Uterus (tissue), 4 donors: ENCODE results near the gene CTNND2. TPM values are rescaled to one million over a fixed set of nuclear protein-coding genes. Genes with fewer than 3 reads are reported as not detected.
"Not testable (repeated sequence)": the region's sequence is repeated elsewhere in the genome, so short reads cannot be mapped to it uniquely, and the experiment has no call there.

Experiments
- DNase-seq, 2 donors: peaks; one replicate each; pipeline ENCODE4 v3.0.0-alpha.2; 2019 to 2020
- H3K27ac ChIP-seq, 2 donors: fragments of 200-600 bp; sonication (generic); 1 replicate in 1 of 2; 2 replicates in 1 of 2; pipeline ENCODE4 v1.5.1; 2016 to 2018
- H3K27me3 ChIP-seq, 2 donors: fragments of 200-600 bp; sonication (generic); one replicate each; pipeline ENCODE4 v1.5.1; 2018 to 2019; ENCODE audit warnings: control low read depth in 1 of 2
- H3K36me3 ChIP-seq, 2 donors: fragments of 200-600 bp; sonication (generic); one replicate each; pipeline ENCODE4 v1.5.1; 2019; ENCODE audit warnings: control low read depth in 1 of 2
- H3K4me1 ChIP-seq, 2 donors: fragments of 200-600 bp; sonication (generic); one replicate each; pipeline ENCODE4 v1.5.1; 2018 to 2019; ENCODE audit warnings: control low read depth in 1 of 2
- H3K4me3 ChIP-seq, 2 donors: fragments of 200-600 bp; sonication (generic); 1 replicate in 1 of 2; 2 replicates in 1 of 2; pipeline ENCODE4 v1.5.1; 2018 to 2019; ENCODE audit warnings: mild to moderate bottlenecking in 1 of 2
- H3K9me3 ChIP-seq, 2 donors: fragments of 200-600 bp; sonication (generic); one replicate each; pipeline ENCODE4 v1.5.1; 2019; ENCODE audit warnings: control low read depth in 1 of 2
- CTCF ChIP-seq, 4 experiments: fragments of 200-600 bp in 2 of 4; fragments of 450-650 bp in 2 of 4; sonication (generic) in 2 of 4; IDR thresholded peaks; one replicate each; pipeline ENCODE4 v1.5.1; 2016 to 2019; ENCODE audit warnings: antibody characterized with exemption in 4 of 4, mild to moderate bottlenecking in 2 of 4, moderate library complexity in 1 of 4
- POLR2A ChIP-seq, 2 donors: fragments of 450-650 bp; IDR thresholded peaks; one replicate each; pipeline ENCODE4 v1.6.1; 2016; ENCODE audit warnings: antibody characterized with exemption in 2 of 2, mild to moderate bottlenecking in 1 of 2, moderate library complexity in 1 of 2
- intact Hi-C: fragments of 100-400 bp; cut with DNase I; formaldehyde crosslinking; loops from one replicate; pipeline ENCODE4 v1.15.1; 2023; ENCODE audit warnings: low total_unique reads
- total RNA-seq, 4 donors: library from RNA; depleted of rRNA in 3 of 4; stranded (reverse); fragments of >200 nt in 3 of 4; gene quantifications; one replicate each; pipeline versions ENCODE4 v1.1.0 to v1.2.4, GENCODE V29; 2014 to 2023
- donor health status: DM: yes; HTN: yes; CAD: no.

Gene CTNND2
- total RNA-seq, 4 donors from 2014 or later, result 0.49 to 1.2 TPM; not detected in 2

GRCh38 chr5:11617080-11617479 is 287.2 kb downstream of the CTNND2 start:
- H3K9me3 ChIP-seq, result no peaks in the 10 kb centered on the region
- TF ChIP-seq CTCF (IDR thresholded peaks at IDR 0.05) (no peak), POLR2A (IDR thresholded peaks at IDR 0.05) (no peak)
- H3K4me1 ChIP-seq, result no peaks in the 10 kb centered on the region
- intact Hi-C loops, result no loop called here
- no peaks in the 10 kb centered on the region for H3K27me3 ChIP-seq
- H3K27ac ChIP-seq, result no peak overlapping the region
- H3K36me3 ChIP-seq, result no peaks in the 10 kb centered on the region
- no peak overlapping the region for H3K4me3 ChIP-seq
- no peak for DNase-seq

GRCh38 chr5:11616624-11617023 is 287.6 kb downstream of the CTNND2 start:
- H3K27ac ChIP-seq, H3K9me3 ChIP-seq, H3K4me3 ChIP-seq, intact Hi-C loops, H3K27me3 ChIP-seq, H3K36me3 ChIP-seq, H3K4me1 ChIP-seq, DNase-seq: not testable (repeated sequence)

- intact Hi-C loops, result no loop called here
- no peak for DNase-seq
- H3K36me3 ChIP-seq, result no peaks in the 10 kb centered on the region
- no peak for TF ChIP-seq POLR2A (IDR thresholded peaks at IDR 0.05)
- no peak for TF ChIP-seq CTCF (IDR thresholded peaks at IDR 0.05)
- H3K4me3 ChIP-seq, result no peak overlapping the region
- H3K27ac ChIP-seq, result no peak overlapping the region
- H3K9me3 ChIP-seq, result no peaks in the 10 kb centered on the region
- H3K27me3 ChIP-seq, result no peaks in the 10 kb centered on the region
- no peaks in the 10 kb centered on the region for H3K4me1 ChIP-seq
Measured at GRCh38 chr5:11611011-11611410, 293.2 kb downstream of the CTNND2 start.

- H3K4me1 ChIP-seq, result no peaks in the 10 kb centered on the region
- no peaks in the 10 kb centered on the region for H3K9me3 ChIP-seq
- no peak overlapping the region for H3K27ac ChIP-seq
- no peak overlapping the region for H3K4me3 ChIP-seq
- no peak for DNase-seq
- TF ChIP-seq POLR2A (IDR thresholded peaks at IDR 0.05) (no peak), CTCF (IDR thresholded peaks at IDR 0.05) (no peak)
- no peaks in the 10 kb centered on the region for H3K36me3 ChIP-seq
- intact Hi-C loops, result no loop called here
- no peaks in the 10 kb centered on the region for H3K27me3 ChIP-seq
Measured at GRCh38 chr5:11609570-11610303, 294.5 kb downstream of the CTNND2 start.

GRCh38 chr5:11608530-11608929 is 295.7 kb downstream of the CTNND2 start:
- H3K27ac ChIP-seq, result no peak overlapping the region
- DNase-seq, result no peak
- H3K4me3 ChIP-seq, result no peak overlapping the region
- no peaks in the 10 kb centered on the region for H3K4me1 ChIP-seq
- intact Hi-C loops, result no loop called here
- H3K36me3 ChIP-seq, result no peaks in the 10 kb centered on the region
- no peaks in the 10 kb centered on the region for H3K27me3 ChIP-seq
- H3K9me3 ChIP-seq, result no peaks in the 10 kb centered on the region
- TF ChIP-seq POLR2A (IDR thresholded peaks at IDR 0.05), result no peak
- no peak for TF ChIP-seq CTCF (IDR thresholded peaks at IDR 0.05)
